ENCODE measurements around the gene DOCK3. TPM values are rescaled to one million over a fixed set of nuclear protein-coding genes. Genes with fewer than 3 reads are reported as not detected.

The DOCK3 gene
- total RNA-seq, 1 experiment from 2014 or later: 8.3 TPM

DNA sequence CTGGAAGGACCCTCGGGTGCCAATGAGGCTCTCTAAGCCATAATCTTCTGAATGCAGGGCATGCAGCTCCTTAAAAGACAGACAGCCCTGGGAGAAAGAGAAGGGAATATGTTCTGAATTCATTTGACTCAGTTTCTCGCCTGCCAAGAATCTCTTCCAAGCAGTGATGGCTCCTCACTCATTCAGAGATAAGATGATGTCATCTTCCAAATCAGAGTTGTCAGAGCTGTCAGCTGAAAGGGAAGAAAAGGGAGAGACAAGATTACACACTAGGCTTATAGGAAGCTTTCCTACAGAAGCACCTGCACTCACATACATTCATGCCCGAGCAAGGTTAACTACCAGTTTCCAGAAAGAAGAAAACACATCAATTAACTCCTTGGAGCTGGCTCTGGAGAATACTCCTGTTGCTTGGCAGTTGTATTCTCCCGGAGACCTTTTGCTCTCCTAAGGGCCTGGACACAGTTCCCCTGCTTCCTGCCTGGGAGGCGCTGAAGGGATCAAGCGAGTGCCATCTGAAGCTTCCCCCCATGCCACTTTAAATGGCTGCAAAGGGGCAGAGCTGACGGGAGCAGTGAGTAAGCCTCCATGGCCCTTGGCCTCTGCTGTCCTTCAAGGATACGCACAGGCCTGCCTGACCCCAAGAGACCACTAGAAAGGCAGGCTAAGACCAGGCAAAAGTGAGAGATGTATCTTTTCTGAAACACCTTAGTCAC is 724.0 kb downstream of the DOCK3 start:
- no peak overlapping the region for H3K4me3 Mint-ChIP-seq
- H3K36me3 Mint-ChIP-seq (ENCODE audit: insufficient read depth in 1 of 3, low read depth in 3 of 3): peaks cover 30 to 71% (median 47%) of the 10 kb centered on the region in 3 experiments
- no peak overlapping the region for H3K14ac ChIP-seq (ENCODE audit: insufficient read depth, low read length)
- no peak overlapping the region for H3K4me2 ChIP-seq (ENCODE audit: insufficient read depth, insufficient read length, low read length)
- H4K91ac ChIP-seq (ENCODE audit: insufficient read length, low read depth, low read length): no peak overlapping the region
- peak overlapping the region in 2 of 3 experiments; percentile 51 to 93; a peak in 3 of 7 replicates for H3K27ac Mint-ChIP-seq
- H4K20me1 ChIP-seq (ENCODE audit: control insufficient read depth, insufficient read depth, insufficient read length): no peaks in the 10 kb centered on the region
- no peak overlapping the region for H2BK5ac ChIP-seq (ENCODE audit: insufficient read length, low read length)
- no peaks in the 10 kb centered on the region for H3K27me3 ChIP-seq (ENCODE audit: insufficient read depth, low read length)
- no peak overlapping the region for H2BK120ac ChIP-seq (ENCODE audit: low read depth, low read length, poor library complexity, severe bottlenecking)
- no peaks in the 10 kb centered on the region for H3K27me3 Mint-ChIP-seq (ENCODE audit: low read depth)
- DNase-seq: no peak
- no peak overlapping the region for H3K9ac ChIP-seq (ENCODE audit: extremely low read depth, insufficient read length, low read length)
- no peaks in the 10 kb centered on the region for H3K23me2 ChIP-seq (ENCODE audit: insufficient read length, low read depth, low read length, poor library complexity, severe bottlenecking)
- no peak overlapping the region for H2BK12ac ChIP-seq (ENCODE audit: insufficient read length, low read depth, low read length)
- H3K23ac ChIP-seq (ENCODE audit: insufficient read length, low read depth, low read length): no peak overlapping the region
- no peak overlapping the region for H2BK15ac ChIP-seq (ENCODE audit: low read depth, low read length)
- H3K9me3 Mint-ChIP-seq: peaks cover 0 to 3% of the 10 kb centered on the region in 2 experiments; a peak in 3 of 5 replicates
- no CpG with 5 or more reads among the region's 8 CpGs for WGBS (ENCODE audit: extremely low coverage, insufficient read length, low lambda C conversion rate)
- no peak overlapping the region for H4K5ac ChIP-seq (ENCODE audit: insufficient read length, low read depth, low read length)
- H4K8ac ChIP-seq (replicated peaks; ENCODE audit: insufficient read length, low read depth, low read length): no peak overlapping the region
- H3K56ac ChIP-seq (ENCODE audit: insufficient read length, low read depth, low read length): no peak overlapping the region
- H3K4me1 ChIP-seq (ENCODE audit: insufficient read depth, low read length): no peaks in the 10 kb centered on the region
- H3T11ph ChIP-seq (ENCODE audit: low read length): no peak overlapping the region
- H3K9me3 ChIP-seq (ENCODE audit: control insufficient read depth, low read depth, low read length): no peaks in the 10 kb centered on the region
- no peak overlapping the region for H3K27ac ChIP-seq (ENCODE audit: insufficient read length, low read depth, low read length)
- no peak overlapping the region for H2AK5ac ChIP-seq (ENCODE audit: insufficient read length, low read length)
- H2AFZ ChIP-seq (ENCODE audit: low read length): no peak overlapping the region
- peaks cover under 1% of the 10 kb centered on the region for H3K79me1 ChIP-seq (ENCODE audit: insufficient read depth, low read depth, low read length, poor library complexity, severe bottlenecking)
- no peak overlapping the region for H3K4ac ChIP-seq (ENCODE audit: low read depth, low read length)
- TF ChIP-seq, protein P1, sequence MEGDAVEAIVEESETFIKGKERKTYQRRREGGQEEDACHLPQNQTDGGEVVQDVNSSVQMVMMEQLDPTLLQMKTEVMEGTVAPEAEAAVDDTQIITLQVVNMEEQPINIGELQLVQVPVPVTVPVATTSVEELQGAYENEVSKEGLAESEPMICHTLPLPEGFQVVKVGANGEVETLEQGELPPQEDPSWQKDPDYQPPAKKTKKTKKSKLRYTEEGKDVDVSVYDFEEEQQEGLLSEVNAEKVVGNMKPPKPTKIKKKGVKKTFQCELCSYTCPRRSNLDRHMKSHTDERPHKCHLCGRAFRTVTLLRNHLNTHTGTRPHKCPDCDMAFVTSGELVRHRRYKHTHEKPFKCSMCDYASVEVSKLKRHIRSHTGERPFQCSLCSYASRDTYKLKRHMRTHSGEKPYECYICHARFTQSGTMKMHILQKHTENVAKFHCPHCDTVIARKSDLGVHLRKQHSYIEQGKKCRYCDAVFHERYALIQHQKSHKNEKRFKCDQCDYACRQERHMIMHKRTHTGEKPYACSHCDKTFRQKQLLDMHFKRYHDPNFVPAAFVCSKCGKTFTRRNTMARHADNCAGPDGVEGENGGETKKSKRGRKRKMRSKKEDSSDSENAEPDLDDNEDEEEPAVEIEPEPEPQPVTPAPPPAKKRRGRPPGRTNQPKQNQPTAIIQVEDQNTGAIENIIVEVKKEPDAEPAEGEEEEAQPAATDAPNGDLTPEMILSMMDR (conservative IDR thresholded peaks at IDR 0.05): no peak
- H3K18ac ChIP-seq (ENCODE audit: insufficient read length, low read depth, low read length): no peak overlapping the region
- peaks cover 6% of the 10 kb centered on the region; the same call in 1 of the 2 replicates for H3K79me2 ChIP-seq (ENCODE audit: insufficient read depth, low read length)
- H3K4me1 Mint-ChIP-seq: peaks cover 25 to 30% of the 10 kb centered on the region in 2 experiments
- no peak overlapping the region for H2BK20ac ChIP-seq (ENCODE audit: low read depth, low read length, poor library complexity, severe bottlenecking)

All from H9 (cell line).